HG02642 (cell line): Measurements from ENCODE around the gene AP1M1.

Experiments
- ATAC-seq: cut with Tn5 transposase; IDR thresholded peaks from one replicate; pipeline ENCODE4 v1.9.1; 2021; ENCODE audit warnings: mild to moderate bottlenecking; ENCODE audit not compliant: unreplicated experiment, poor library complexity

The AP1M1 gene

GRCh38 chr19:16227837-16228636 is 30.3 kb downstream of the AP1M1 start:
- ATAC-seq = no peak

GRCh38 chr19:16228637-16229321 is 31.1 kb downstream of the AP1M1 start:
- ATAC-seq = no peak

GRCh38 chr19:16229322-16229641 is 31.6 kb downstream of the AP1M1 start:
- no peak for ATAC-seq

GRCh38 chr19:16232127-16232526 is 34.4 kb downstream of the AP1M1 start:
- no peak for ATAC-seq

- ATAC-seq = no peak
Observed at GRCh38 chr19:16232568-16232967, 34.9 kb downstream of the AP1M1 start.

- no peak for ATAC-seq
Observed at GRCh38 chr19:16233081-16233776, 35.5 kb downstream of the AP1M1 start.

GRCh38 chr19:16233836-16234551 is 36.3 kb downstream of the AP1M1 start:
- ATAC-seq = no peak

GRCh38 chr19:16234552-16235445 is 37.1 kb downstream of the AP1M1 start:
- no peak for ATAC-seq

- no peak for ATAC-seq
Observed at GRCh38 chr19:16235811-16236652, 38.3 kb downstream of the AP1M1 start.

- no peak for ATAC-seq
Observed at GRCh38 chr19:16244091-16244490, 46.4 kb downstream of the AP1M1 start.

GRCh38 chr19:16247353-16248182 is 49.9 kb downstream of the AP1M1 start:
- ATAC-seq = peak; percentile 62

- no peak for ATAC-seq
Observed at GRCh38 chr19:16248380-16249023, 50.8 kb downstream of the AP1M1 start.

- ATAC-seq = no peak
Observed at GRCh38 chr19:16249826-16250404, 52.2 kb downstream of the AP1M1 start.

- ATAC-seq = no peak
Observed at GRCh38 chr19:16252459-16253205, 54.9 kb downstream of the AP1M1 start.

GRCh38 chr19:16254851-16255408 is 57.2 kb downstream of the AP1M1 start:
- ATAC-seq = no peak

- no peak for ATAC-seq
Observed at GRCh38 chr19:16257509-16258002, 59.8 kb downstream of the AP1M1 start.
